Measurements from ENCODE around the gene FMNL3.

GRCh38 chr12:49615725-49616124 is 91.5 kb downstream of the FMNL3 start:
- TF ChIP-seq CTCF (IDR thresholded peaks at IDR 0.05) (no peak), EZH2phosphoT487 (IDR thresholded peaks at IDR 0.05) (no peak)

Data from neural progenitor cell (in vitro differentiated cells).